ENCODE data around the gene ARMH4. TPM values are rescaled to one million over a fixed set of nuclear protein-coding genes. Genes with fewer than 3 reads are reported as not detected.

Gene ARMH4
- total and polyA plus RNA-seq, 12 donors = 1.3 to 13.1 (median 8.5) TPM

- Histone ChIP-seq H3K27ac (no peak overlapping the region), H3K4me1 (no peaks in the 10 kb centered on the region), H3K27me3 (no peaks in the 10 kb centered on the region), H3K36me3 (no peaks in the 10 kb centered on the region), H3K4me3 (no peak overlapping the region), H3K9me3 (peaks cover 0 to 2% (median 0%) of the 10 kb centered on the region in 11 donors)
- DNase-seq = no peak
- TF ChIP-seq CTCF (IDR thresholded peaks at IDR 0.05) = no peak
- no peak for ATAC-seq
- WGBS, 2 donors = 62 to 72% methylated on average over 1 of the region's 1 CpG
- intact Hi-C loops (cut with DNase I) = no loop called here
These were observed 177.1 kb downstream of the ARMH4 start for GRCh38 chr14:57974896-57975295.

- no peak for ATAC-seq
- H3K36me3 ChIP-seq = no peaks in the 10 kb centered on the region
- no peak for TF ChIP-seq CTCF (IDR thresholded peaks at IDR 0.05)
- H3K9me3 ChIP-seq = peaks cover 0 to 2% (median 0%) of the 10 kb centered on the region in 11 donors
- H3K27ac ChIP-seq = no peak overlapping the region
- DNase-seq = no peak
- intact Hi-C loops (cut with DNase I) = no loop called here
- no peaks in the 10 kb centered on the region for H3K27me3 ChIP-seq
- H3K4me3 ChIP-seq = no peak overlapping the region
- H3K4me1 ChIP-seq = no peaks in the 10 kb centered on the region
- 56 to 67% methylated on average over 3 of the region's 3 CpGs for WGBS, 2 donors
These were observed 181.4 kb downstream of the ARMH4 start for GRCh38 chr14:57970594-57970993.

GRCh38 chr14:57970175-57970574 lies 181.8 kb downstream of the ARMH4 start:
- Histone ChIP-seq H3K4me1 (no peaks in the 10 kb centered on the region), H3K9me3 (peaks cover 0 to 2% (median 0%) of the 10 kb centered on the region in 11 donors), H3K36me3 (no peaks in the 10 kb centered on the region), H3K4me3 (no peak overlapping the region), H3K27me3 (no peaks in the 10 kb centered on the region), H3K27ac (no peak overlapping the region)
- no peak for DNase-seq
- ATAC-seq = no peak
- no peak for TF ChIP-seq CTCF (IDR thresholded peaks at IDR 0.05)
- intact Hi-C loops (cut with DNase I) = no loop called here
- 80 to 84% methylated on average over 2 of the region's 2 CpGs for WGBS, 2 donors

- Histone ChIP-seq H3K36me3 (no peaks in the 10 kb centered on the region), H3K4me3 (no peak overlapping the region), H3K27me3 (peaks cover 0 to 4% (median 0%) of the 10 kb centered on the region in 7 donors), H3K4me1 (peaks cover 0 to 13% (median 0%) of the 10 kb centered on the region in 9 donors), H3K9me3 (no peaks in the 10 kb centered on the region), H3K27ac (no peak overlapping the region)
- no peak for ATAC-seq
- WGBS, 2 donors = 76 to 78% methylated on average over 2 of the region's 2 CpGs
- TF ChIP-seq CTCF (IDR thresholded peaks at IDR 0.05) = no peak
- intact Hi-C loops (cut with DNase I) = no loop called here
- no peak for DNase-seq
These were observed 188.9 kb downstream of the ARMH4 start for GRCh38 chr14:57963071-57963470.
